ENCODE measurements around the gene CLK1. TPM values are rescaled to one million over a fixed set of nuclear protein-coding genes. Genes with fewer than 3 reads are reported as not detected.

Gene CLK1
- total and polyA plus RNA-seq, 9 of the 15 experiments (the other 6 are each of a cell fraction or from before 2014, with no cell fraction given) = 29.3 to 99.2 (median 47.0) TPM

GRCh38 chr2:200864176-200865034 lies at the start of gene CLK1 (continued):
- TF ChIP-seq, protein P1, sequence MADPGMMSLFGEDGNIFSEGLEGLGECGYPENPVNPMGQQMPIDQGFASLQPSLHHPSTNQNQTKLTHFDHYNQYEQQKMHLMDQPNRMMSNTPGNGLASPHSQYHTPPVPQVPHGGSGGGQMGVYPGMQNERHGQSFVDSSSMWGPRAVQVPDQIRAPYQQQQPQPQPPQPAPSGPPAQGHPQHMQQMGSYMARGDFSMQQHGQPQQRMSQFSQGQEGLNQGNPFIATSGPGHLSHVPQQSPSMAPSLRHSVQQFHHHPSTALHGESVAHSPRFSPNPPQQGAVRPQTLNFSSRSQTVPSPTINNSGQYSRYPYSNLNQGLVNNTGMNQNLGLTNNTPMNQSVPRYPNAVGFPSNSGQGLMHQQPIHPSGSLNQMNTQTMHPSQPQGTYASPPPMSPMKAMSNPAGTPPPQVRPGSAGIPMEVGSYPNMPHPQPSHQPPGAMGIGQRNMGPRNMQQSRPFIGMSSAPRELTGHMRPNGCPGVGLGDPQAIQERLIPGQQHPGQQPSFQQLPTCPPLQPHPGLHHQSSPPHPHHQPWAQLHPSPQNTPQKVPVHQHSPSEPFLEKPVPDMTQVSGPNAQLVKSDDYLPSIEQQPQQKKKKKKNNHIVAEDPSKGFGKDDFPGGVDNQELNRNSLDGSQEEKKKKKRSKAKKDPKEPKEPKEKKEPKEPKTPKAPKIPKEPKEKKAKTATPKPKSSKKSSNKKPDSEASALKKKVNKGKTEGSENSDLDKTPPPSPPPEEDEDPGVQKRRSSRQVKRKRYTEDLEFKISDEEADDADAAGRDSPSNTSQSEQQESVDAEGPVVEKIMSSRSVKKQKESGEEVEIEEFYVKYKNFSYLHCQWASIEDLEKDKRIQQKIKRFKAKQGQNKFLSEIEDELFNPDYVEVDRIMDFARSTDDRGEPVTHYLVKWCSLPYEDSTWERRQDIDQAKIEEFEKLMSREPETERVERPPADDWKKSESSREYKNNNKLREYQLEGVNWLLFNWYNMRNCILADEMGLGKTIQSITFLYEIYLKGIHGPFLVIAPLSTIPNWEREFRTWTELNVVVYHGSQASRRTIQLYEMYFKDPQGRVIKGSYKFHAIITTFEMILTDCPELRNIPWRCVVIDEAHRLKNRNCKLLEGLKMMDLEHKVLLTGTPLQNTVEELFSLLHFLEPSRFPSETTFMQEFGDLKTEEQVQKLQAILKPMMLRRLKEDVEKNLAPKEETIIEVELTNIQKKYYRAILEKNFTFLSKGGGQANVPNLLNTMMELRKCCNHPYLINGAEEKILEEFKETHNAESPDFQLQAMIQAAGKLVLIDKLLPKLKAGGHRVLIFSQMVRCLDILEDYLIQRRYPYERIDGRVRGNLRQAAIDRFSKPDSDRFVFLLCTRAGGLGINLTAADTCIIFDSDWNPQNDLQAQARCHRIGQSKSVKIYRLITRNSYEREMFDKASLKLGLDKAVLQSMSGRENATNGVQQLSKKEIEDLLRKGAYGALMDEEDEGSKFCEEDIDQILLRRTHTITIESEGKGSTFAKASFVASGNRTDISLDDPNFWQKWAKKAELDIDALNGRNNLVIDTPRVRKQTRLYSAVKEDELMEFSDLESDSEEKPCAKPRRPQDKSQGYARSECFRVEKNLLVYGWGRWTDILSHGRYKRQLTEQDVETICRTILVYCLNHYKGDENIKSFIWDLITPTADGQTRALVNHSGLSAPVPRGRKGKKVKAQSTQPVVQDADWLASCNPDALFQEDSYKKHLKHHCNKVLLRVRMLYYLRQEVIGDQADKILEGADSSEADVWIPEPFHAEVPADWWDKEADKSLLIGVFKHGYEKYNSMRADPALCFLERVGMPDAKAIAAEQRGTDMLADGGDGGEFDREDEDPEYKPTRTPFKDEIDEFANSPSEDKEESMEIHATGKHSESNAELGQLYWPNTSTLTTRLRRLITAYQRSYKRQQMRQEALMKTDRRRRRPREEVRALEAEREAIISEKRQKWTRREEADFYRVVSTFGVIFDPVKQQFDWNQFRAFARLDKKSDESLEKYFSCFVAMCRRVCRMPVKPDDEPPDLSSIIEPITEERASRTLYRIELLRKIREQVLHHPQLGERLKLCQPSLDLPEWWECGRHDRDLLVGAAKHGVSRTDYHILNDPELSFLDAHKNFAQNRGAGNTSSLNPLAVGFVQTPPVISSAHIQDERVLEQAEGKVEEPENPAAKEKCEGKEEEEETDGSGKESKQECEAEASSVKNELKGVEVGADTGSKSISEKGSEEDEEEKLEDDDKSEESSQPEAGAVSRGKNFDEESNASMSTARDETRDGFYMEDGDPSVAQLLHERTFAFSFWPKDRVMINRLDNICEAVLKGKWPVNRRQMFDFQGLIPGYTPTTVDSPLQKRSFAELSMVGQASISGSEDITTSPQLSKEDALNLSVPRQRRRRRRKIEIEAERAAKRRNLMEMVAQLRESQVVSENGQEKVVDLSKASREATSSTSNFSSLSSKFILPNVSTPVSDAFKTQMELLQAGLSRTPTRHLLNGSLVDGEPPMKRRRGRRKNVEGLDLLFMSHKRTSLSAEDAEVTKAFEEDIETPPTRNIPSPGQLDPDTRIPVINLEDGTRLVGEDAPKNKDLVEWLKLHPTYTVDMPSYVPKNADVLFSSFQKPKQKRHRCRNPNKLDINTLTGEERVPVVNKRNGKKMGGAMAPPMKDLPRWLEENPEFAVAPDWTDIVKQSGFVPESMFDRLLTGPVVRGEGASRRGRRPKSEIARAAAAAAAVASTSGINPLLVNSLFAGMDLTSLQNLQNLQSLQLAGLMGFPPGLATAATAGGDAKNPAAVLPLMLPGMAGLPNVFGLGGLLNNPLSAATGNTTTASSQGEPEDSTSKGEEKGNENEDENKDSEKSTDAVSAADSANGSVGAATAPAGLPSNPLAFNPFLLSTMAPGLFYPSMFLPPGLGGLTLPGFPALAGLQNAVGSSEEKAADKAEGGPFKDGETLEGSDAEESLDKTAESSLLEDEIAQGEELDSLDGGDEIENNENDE (IDR thresholded peaks at IDR 0.05; ENCODE audit: low read depth, low read length) = no peak
- TF ChIP-seq, protein P2, sequence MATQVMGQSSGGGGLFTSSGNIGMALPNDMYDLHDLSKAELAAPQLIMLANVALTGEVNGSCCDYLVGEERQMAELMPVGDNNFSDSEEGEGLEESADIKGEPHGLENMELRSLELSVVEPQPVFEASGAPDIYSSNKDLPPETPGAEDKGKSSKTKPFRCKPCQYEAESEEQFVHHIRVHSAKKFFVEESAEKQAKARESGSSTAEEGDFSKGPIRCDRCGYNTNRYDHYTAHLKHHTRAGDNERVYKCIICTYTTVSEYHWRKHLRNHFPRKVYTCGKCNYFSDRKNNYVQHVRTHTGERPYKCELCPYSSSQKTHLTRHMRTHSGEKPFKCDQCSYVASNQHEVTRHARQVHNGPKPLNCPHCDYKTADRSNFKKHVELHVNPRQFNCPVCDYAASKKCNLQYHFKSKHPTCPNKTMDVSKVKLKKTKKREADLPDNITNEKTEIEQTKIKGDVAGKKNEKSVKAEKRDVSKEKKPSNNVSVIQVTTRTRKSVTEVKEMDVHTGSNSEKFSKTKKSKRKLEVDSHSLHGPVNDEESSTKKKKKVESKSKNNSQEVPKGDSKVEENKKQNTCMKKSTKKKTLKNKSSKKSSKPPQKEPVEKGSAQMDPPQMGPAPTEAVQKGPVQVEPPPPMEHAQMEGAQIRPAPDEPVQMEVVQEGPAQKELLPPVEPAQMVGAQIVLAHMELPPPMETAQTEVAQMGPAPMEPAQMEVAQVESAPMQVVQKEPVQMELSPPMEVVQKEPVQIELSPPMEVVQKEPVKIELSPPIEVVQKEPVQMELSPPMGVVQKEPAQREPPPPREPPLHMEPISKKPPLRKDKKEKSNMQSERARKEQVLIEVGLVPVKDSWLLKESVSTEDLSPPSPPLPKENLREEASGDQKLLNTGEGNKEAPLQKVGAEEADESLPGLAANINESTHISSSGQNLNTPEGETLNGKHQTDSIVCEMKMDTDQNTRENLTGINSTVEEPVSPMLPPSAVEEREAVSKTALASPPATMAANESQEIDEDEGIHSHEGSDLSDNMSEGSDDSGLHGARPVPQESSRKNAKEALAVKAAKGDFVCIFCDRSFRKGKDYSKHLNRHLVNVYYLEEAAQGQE (IDR thresholded peaks at IDR 0.05; ENCODE audit: borderline replicate concordance) = no peak
- TF ChIP-seq, protein P2 (CRISPR knock-in tag; IDR thresholded peaks at IDR 0.05; ENCODE audit: low read depth) = no peak
- TF ChIP-seq POU5F1 (IDR thresholded peaks at IDR 0.05; ENCODE audit: borderline replicate concordance, low read depth, low read length, partially characterized antibody) (no peak), ZNF124 (CRISPR knock-in tag; IDR thresholded peaks at IDR 0.05) (no peak), HNRNPH1 (optimal IDR thresholded peaks at IDR 0.05; ENCODE audit: low read depth, low read length) (no peak), FIP1L1 (IDR thresholded peaks at IDR 0.05; ENCODE audit: low read depth, low read length, poor library complexity, severe bottlenecking) (peak; percentile 70)

All from K562 (cell line).